Right lobe of liver (tissue), 6 donors: ENCODE measurements around the gene ZNF79. TPM values are rescaled to one million over a fixed set of nuclear protein-coding genes. Genes with fewer than 3 reads are reported as not detected.

Experiments
- ATAC-seq, 4 donors: fragments of 200-7000 bp; cut with Tn5 transposase; one replicate each; pipeline ENCODE4 v1.9.1; 2020; ENCODE audit warnings: mild to moderate bottlenecking in 4 of 4, moderate library complexity in 4 of 4
- DNase-seq, 3 donors: peaks; one replicate each; pipeline ENCODE4 v3.0.0-alpha.2; 2020
- H3K27ac ChIP-seq, 3 donors: fragments of 200-600 bp; one replicate each; pipeline ENCODE4 v1.8.0; 2022
- H3K27me3 ChIP-seq, 2 donors: fragments of 200-600 bp; one replicate each; pipeline ENCODE4 v1.8.0; 2022
- H3K36me3 ChIP-seq, 4 donors: fragments of 200-600 bp; sonication (generic) in 1 of 4; one replicate each; pipeline versions ENCODE4 v1.5.1 to v1.8.0; 2017 to 2022; ENCODE audit warnings: control low read depth in 1 of 4
- H3K4me1 ChIP-seq, 4 donors: fragments of 200-600 bp; sonication (generic) in 1 of 4; one replicate each; pipeline versions ENCODE4 v1.5.1 to v1.8.0; 2017 to 2022; ENCODE audit warnings: control low read depth in 1 of 4
- H3K4me3 ChIP-seq, 3 donors: fragments of 200-600 bp; one replicate each; pipeline ENCODE4 v1.8.0; 2022
- H3K9me3 ChIP-seq, 4 donors: fragments of 200-600 bp; sonication (generic) in 1 of 4; one replicate each; pipeline versions ENCODE4 v1.5.1 to v1.8.0; 2017 to 2022; ENCODE audit warnings: control low read depth in 1 of 4
- CTCF ChIP-seq, 4 donors: fragments of 200-600 bp in 3 of 4; fragments of 450-650 bp in 1 of 4; IDR thresholded peaks; one replicate each; pipeline versions ENCODE4 v1.5.1 to v1.8.0; 2016 to 2022; ENCODE audit warnings: antibody characterized with exemption in 4 of 4, mild to moderate bottlenecking in 2 of 4
- POLR2A ChIP-seq: fragments of 450-650 bp; IDR thresholded peaks from one replicate; pipeline ENCODE4 v1.6.1; 2017; ENCODE audit warnings: antibody characterized with exemption, mild to moderate bottlenecking
- WGBS: methylation state at CpG from one replicate; pipeline ENCODE4 v1.1.6; 2018; ENCODE audit warnings: low coverage, low lambda C conversion rate; ENCODE audit not compliant: insufficient coverage; ENCODE audit errors: missing lambda C conversion rate; 5-methylcytosine and 5-hydroxymethylcytosine counted together
- intact Hi-C, 2 donors: fragments of 100-400 bp; cut with DNase I; formaldehyde crosslinking; loops; one replicate each; pipeline versions ENCODE4 v1.11.2 to v1.14.1; 2022
- total RNA-seq, 6 experiments: library from RNA; depleted of rRNA in 2 of 6; stranded (reverse); fragments of >200 nt in 2 of 6; fragmentation: NEBNext Ultra II Directional in 3 of 6; extraction: Animal tissue kit (Norgen Biotek cat#: 25700) in 3 of 6; gene quantifications; one replicate each; pipeline versions ENCODE4 v1.1.0 to v1.2.4, GENCODE V29; 2016 to 2023
- donor health status: DM: no; HTN: yes; CAD: no.
- donor health status: DM: no; HTN: no; CAD: no.
- donor health status: DM: no; HTN: no; CAD: no.
- donor health status: DM: no; HTN: yes; CAD: no.
- donor health status: DM: no; HTN: yes; CAD: no.

ZNF79 gene
- total RNA-seq, 6 experiments from 2014 or later: 2.5 to 4.6 (median 3.5) TPM

GRCh38 chr9:127404631-127405030 is 19.6 kb upstream of the ZNF79 start:
- H3K36me3 ChIP-seq: peaks cover 0 to 28% (median 2%) of the 10 kb centered on the region in 4 donors
- intact Hi-C loops: no loop called here
- TF ChIP-seq CTCF (IDR thresholded peaks at IDR 0.05): no peak
- TF ChIP-seq POLR2A: no peak
- ATAC-seq (no peak), DNase-seq (no peak)
- peaks cover 0 to 17% (median 6%) of the 10 kb centered on the region in 4 donors for H3K4me1 ChIP-seq
- H3K4me3 ChIP-seq: no peak overlapping the region
- H3K27ac ChIP-seq: no peak overlapping the region
- no CpG with 5 or more reads among the region's 23 CpGs for WGBS
- no peaks in the 10 kb centered on the region for H3K27me3 ChIP-seq
- H3K9me3 ChIP-seq: no peaks in the 10 kb centered on the region

GRCh38 chr9:127405344-127406125 is 18.6 kb upstream of the ZNF79 start:
- no peak overlapping the region for H3K27ac ChIP-seq
- H3K36me3 ChIP-seq: peaks cover 0 to 26% (median 2%) of the 10 kb centered on the region in 4 donors
- no peak overlapping the region for H3K4me3 ChIP-seq
- TF ChIP-seq POLR2A (no peak), CTCF (IDR thresholded peaks at IDR 0.05) (no peak)
- intact Hi-C loops: no loop called here
- H3K9me3 ChIP-seq: no peaks in the 10 kb centered on the region
- 100% methylated on average over 1 of the region's 20 CpGs for WGBS
- DNase-seq (no peak), ATAC-seq (no peak)
- H3K4me1 ChIP-seq: peaks cover 0 to 17% (median 6%) of the 10 kb centered on the region in 4 donors
- no peaks in the 10 kb centered on the region for H3K27me3 ChIP-seq

DNA sequence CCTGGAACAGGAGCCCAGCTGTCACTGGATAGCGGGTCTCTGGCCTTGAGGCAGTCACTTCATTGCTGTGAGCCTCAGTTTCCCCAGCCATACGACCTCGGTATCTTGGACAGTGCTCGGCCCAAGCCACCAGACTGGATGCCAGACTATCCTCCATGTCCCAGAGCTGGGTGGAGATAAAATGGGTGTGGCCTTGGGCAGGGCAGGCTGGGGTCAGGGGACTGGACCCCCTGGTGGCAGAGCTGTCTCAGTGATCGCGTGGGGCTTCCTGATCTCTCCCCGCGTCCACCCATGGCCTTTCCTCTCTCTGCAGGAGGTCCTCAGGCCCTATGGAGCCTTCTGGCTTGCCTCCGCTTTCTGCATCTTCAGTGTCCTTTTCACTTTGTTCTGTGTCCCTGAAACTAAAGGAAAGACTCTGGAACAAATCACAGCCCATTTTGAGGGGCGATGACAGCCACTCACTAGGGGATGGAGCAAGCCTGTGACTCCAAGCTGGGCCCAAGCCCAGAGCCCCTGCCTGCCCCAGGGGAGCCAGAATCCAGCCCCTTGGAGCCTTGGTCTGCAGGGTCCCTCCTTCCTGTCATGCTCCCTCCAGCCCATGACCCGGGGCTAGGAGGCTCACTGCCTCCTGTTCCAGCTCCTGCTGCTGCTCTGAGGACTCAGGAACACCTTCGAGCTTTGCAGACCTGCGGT is 17.2 kb upstream of the ZNF79 start:
- WGBS: no CpG with 5 or more reads among the region's 13 CpGs
- TF ChIP-seq CTCF (IDR thresholded peaks at IDR 0.05) (no peak), POLR2A (no peak)
- H3K4me1 ChIP-seq: peaks cover 0 to 17% (median 6%) of the 10 kb centered on the region in 4 donors
- H3K27ac ChIP-seq: no peak overlapping the region
- H3K9me3 ChIP-seq: no peaks in the 10 kb centered on the region
- ATAC-seq: peak; percentile 4 to 30 (median 18)
- H3K36me3 ChIP-seq: peaks cover 0 to 23% (median 2%) of the 10 kb centered on the region in 4 donors
- H3K27me3 ChIP-seq: no peaks in the 10 kb centered on the region
- intact Hi-C loops: no loop called here
- H3K4me3 ChIP-seq: no peak overlapping the region
- no peak for DNase-seq

DNA sequence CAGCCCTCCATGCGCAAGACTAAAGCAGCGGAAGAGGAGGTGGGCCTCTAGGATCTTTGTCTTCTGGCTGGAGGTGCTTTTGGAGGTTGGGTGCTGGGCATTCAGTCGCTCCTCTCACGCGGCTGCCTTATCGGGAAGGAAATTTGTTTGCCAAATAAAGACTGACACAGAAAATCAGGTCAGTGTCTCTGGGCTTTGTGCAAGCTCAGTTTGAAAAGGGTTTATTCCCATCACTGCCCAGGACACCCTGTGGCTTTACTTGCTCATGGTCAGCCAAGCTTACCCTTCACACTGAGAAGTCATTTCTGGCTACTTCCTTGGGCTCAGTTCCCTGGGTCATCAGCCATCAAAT is 16.7 kb upstream of the ZNF79 start:
- Histone ChIP-seq H3K27me3 (no peaks in the 10 kb centered on the region), H3K9me3 (no peaks in the 10 kb centered on the region), H3K4me3 (no peak overlapping the region), H3K4me1 (peaks cover 0 to 17% (median 6%) of the 10 kb centered on the region in 4 donors), H3K27ac (no peak overlapping the region), H3K36me3 (peaks cover 0 to 23% (median 2%) of the 10 kb centered on the region in 4 donors)
- intact Hi-C loops: no loop called here
- no CpG with 5 or more reads among the region's 6 CpGs for WGBS
- no peak for TF ChIP-seq POLR2A
- ATAC-seq (peak; percentile 45 to 77 (median 70)), DNase-seq (no peak)

GRCh38 chr9:127411122-127411521 is 13.1 kb upstream of the ZNF79 start:
- ATAC-seq (peak in 1 of 4 donors; percentile 21), DNase-seq (no peak)
- Histone ChIP-seq H3K27me3 (no peaks in the 10 kb centered on the region), H3K9me3 (no peaks in the 10 kb centered on the region), H3K4me3 (no peak overlapping the region), H3K27ac (no peak overlapping the region), H3K4me1 (peaks cover 0 to 17% (median 6%) of the 10 kb centered on the region in 4 donors), H3K36me3 (no peaks in the 10 kb centered on the region)
- intact Hi-C loops: no loop called here
- TF ChIP-seq POLR2A (no peak), CTCF (IDR thresholded peaks at IDR 0.05) (no peak)
- WGBS: 82% methylated on average over 4 of the region's 4 CpGs
